GM18867 (cell line): ENCODE measurements around the gene RHOF.
"Not testable (repeated sequence)": the region's sequence is repeated elsewhere in the genome, so short reads cannot be mapped to it uniquely, and the experiment has no call there.

Experiments
- ATAC-seq: cut with Tn5 transposase; IDR thresholded peaks from one replicate; pipeline ENCODE4 v1.9.1; 2021; ENCODE audit warnings: mild to moderate bottlenecking, moderate library complexity; ENCODE audit not compliant: unreplicated experiment

RHOF gene

GRCh38 chr12:121776190-121777098, 17.0 kb downstream of the RHOF start:
- no peak for ATAC-seq

- no peak for ATAC-seq
These were observed 18.0 kb downstream of the RHOF start for GRCh38 chr12:121775501-121775900.

- ATAC-seq: no peak
These were observed 18.5 kb downstream of the RHOF start for GRCh38 chr12:121774968-121775474.

- peak; percentile 75 for ATAC-seq
These were observed 20.3 kb downstream of the RHOF start for GRCh38 chr12:121773011-121773777.

- no peak for ATAC-seq
These were observed 22.5 kb downstream of the RHOF start for GRCh38 chr12:121770813-121771625.

- no peak for ATAC-seq
These were observed 23.1 kb downstream of the RHOF start for GRCh38 chr12:121770388-121770787.

GRCh38 chr12:121769831-121770301, 23.6 kb downstream of the RHOF start:
- ATAC-seq: no peak

GRCh38 chr12:121769297-121769830, 24.1 kb downstream of the RHOF start:
- ATAC-seq: no peak

GRCh38 chr12:121767525-121768016, 25.9 kb downstream of the RHOF start:
- ATAC-seq: no peak

- ATAC-seq: no peak
These were observed 27.0 kb downstream of the RHOF start for GRCh38 chr12:121766290-121767039.

- no peak for ATAC-seq
These were observed 27.9 kb downstream of the RHOF start for GRCh38 chr12:121765573-121765972.

- ATAC-seq: no peak
These were observed 28.7 kb downstream of the RHOF start for GRCh38 chr12:121764808-121765207.

- ATAC-seq: no peak
These were observed 31.2 kb downstream of the RHOF start for GRCh38 chr12:121762269-121762668.

- not testable (repeated sequence) for ATAC-seq
These were observed 35.0 kb downstream of the RHOF start for GRCh38 chr12:121758536-121758935.

- no peak for ATAC-seq
These were observed 37.9 kb downstream of the RHOF start for GRCh38 chr12:121755591-121755990.

- no peak for ATAC-seq
These were observed 38.7 kb downstream of the RHOF start for GRCh38 chr12:121754836-121755235.

- ATAC-seq: no peak
These were observed 39.6 kb downstream of the RHOF start for GRCh38 chr12:121753844-121754264.

- no peak for ATAC-seq
These were observed 41.6 kb downstream of the RHOF start for GRCh38 chr12:121751749-121752351.

GRCh38 chr12:121751034-121751433, 42.5 kb downstream of the RHOF start:
- no peak for ATAC-seq
